ENCODE data around the gene INPP4B.

- TF ChIP-seq CTCF (conservative IDR thresholded peaks at IDR 0.05 in 1 of 2, IDR thresholded peaks at IDR 0.05 in 1 of 2; ENCODE audit: low read depth in 1 of 2, low read length in 2 of 2): no peak
- no peak for TF ChIP-seq EZH2 (IDR thresholded peaks at IDR 0.05; ENCODE audit: low read length, missing control alignments)
Measured at GRCh38 chr4:142222127-142222526, 624.0 kb downstream of the INPP4B start.

All from fibroblast of lung (primary cell).